Nephron (organoid): ENCODE data around the gene ZNF550.

Experiments used
- H3K27ac Mint-ChIP-seq, 3 experiments: 2 replicates each; pipeline ENCODE4 v1.8.0; 2020; ENCODE audit warnings: mixed read lengths in 3 of 3, mild to moderate bottlenecking in 2 of 3, moderate library complexity in 1 of 3
- H3K27me3 Mint-ChIP-seq: 2 replicates; pipeline ENCODE4 v1.8.0; 2021; ENCODE audit warnings: low read depth, mild to moderate bottlenecking, moderate library complexity, mixed read lengths
- H3K36me3 Mint-ChIP-seq: 2 replicates; pipeline ENCODE4 v1.8.0; 2020; ENCODE audit warnings: low read depth, mixed read lengths
- H3K4me1 Mint-ChIP-seq: 2 replicates; pipeline ENCODE4 v1.8.0; 2020; ENCODE audit warnings: mixed read lengths
- H3K4me3 Mint-ChIP-seq, 3 experiments: 2 replicates each; pipeline ENCODE4 v1.8.0; 2020; ENCODE audit warnings: mild to moderate bottlenecking in 3 of 3, mixed read lengths in 3 of 3, moderate library complexity in 2 of 3
- H3K9me3 Mint-ChIP-seq: 2 replicates; pipeline ENCODE4 v1.8.0; 2020; ENCODE audit warnings: mixed read lengths
- CTCF ChIP-seq, 3 experiments: fragments of 200-600 bp; sonication (generic); IDR thresholded peaks; one replicate each; pipeline ENCODE4 v1.5.0; 2021; ENCODE audit warnings: antibody characterized with exemption in 3 of 3; ENCODE audit not compliant: unreplicated experiment in 3 of 3

Gene ZNF550

GRCh38 chr19:57559404-57560025, at the start of gene ZNF550:
Gene ZNF550 (minus strand): TSS chr19:57559863. CDS start chr19:57559682, 181 bp downstream.
- Mint-ChIP-seq H3K27ac (peak within 1 kb of the TSS; percentile 78 to 92 (median 89)), H3K9me3 (peaks cover 66% of the 10 kb centered on the region), H3K27me3 (no peaks in the 10 kb centered on the region), H3K4me3 (peak within 1 kb of the TSS; percentile 96 to 100 (median 99)), H3K36me3 (peaks cover 59% of the 10 kb centered on the region), H3K4me1 (peaks cover 21% of the 10 kb centered on the region)
- TF ChIP-seq CTCF (IDR thresholded peaks at IDR 0.05; ENCODE audit: unreplicated experiment in 3 of 3): no peak

- H3K27me3 Mint-ChIP-seq: no peaks in the 10 kb centered on the region
- peaks cover 77% of the 10 kb centered on the region for H3K9me3 Mint-ChIP-seq
- H3K4me3 Mint-ChIP-seq: no peak overlapping the region
- peaks cover 88% of the 10 kb centered on the region for H3K36me3 Mint-ChIP-seq
- TF ChIP-seq CTCF (IDR thresholded peaks at IDR 0.05; ENCODE audit: unreplicated experiment in 3 of 3): no peak
- no peaks in the 10 kb centered on the region for H3K4me1 Mint-ChIP-seq
- no peak overlapping the region for H3K27ac Mint-ChIP-seq
These were observed 47.3 kb upstream of the ZNF550 start for GRCh38 chr19:57606931-57607330.

- Mint-ChIP-seq H3K27me3 (no peaks in the 10 kb centered on the region), H3K4me1 (peaks cover 5% of the 10 kb centered on the region), H3K9me3 (peaks cover 64% of the 10 kb centered on the region), H3K27ac (peak within 1 kb of the TSS; percentile 47 to 68 (median 56)), H3K36me3 (peaks cover 58% of the 10 kb centered on the region), H3K4me3 (peak within 1 kb of the TSS; percentile 87 to 94 (median 93))
- no peak for TF ChIP-seq CTCF (IDR thresholded peaks at IDR 0.05; ENCODE audit: unreplicated experiment in 3 of 3)
These were observed 40.2 kb upstream of the ZNF550 start, which contains the start of gene ZNF530 for GRCh38 chr19:57599761-57600383. Gene ZNF530 (plus strand): TSS chr19:57599885. CDS start chr19:57604346, 4,461 bp downstream.

GRCh38 chr19:57599377-57599760, 39.7 kb upstream of the ZNF550 start:
- Mint-ChIP-seq H3K36me3 (peaks cover 56% of the 10 kb centered on the region), H3K4me1 (peaks cover 5% of the 10 kb centered on the region), H3K27ac (peak overlapping the region; percentile 47 to 68 (median 56)), H3K27me3 (no peaks in the 10 kb centered on the region), H3K4me3 (peak overlapping the region; percentile 87 to 94 (median 93)), H3K9me3 (peaks cover 62% of the 10 kb centered on the region)
- no peak for TF ChIP-seq CTCF (IDR thresholded peaks at IDR 0.05; ENCODE audit: unreplicated experiment in 3 of 3)

- H3K36me3 Mint-ChIP-seq: peaks cover 90% of the 10 kb centered on the region
- H3K4me3 Mint-ChIP-seq: no peak overlapping the region
- H3K4me1 Mint-ChIP-seq: peaks cover 13% of the 10 kb centered on the region
- peaks cover 80% of the 10 kb centered on the region for H3K9me3 Mint-ChIP-seq
- TF ChIP-seq CTCF (IDR thresholded peaks at IDR 0.05; ENCODE audit: unreplicated experiment in 3 of 3): no peak
- no peak overlapping the region for H3K27ac Mint-ChIP-seq
- peaks cover 4% of the 10 kb centered on the region for H3K27me3 Mint-ChIP-seq
These were observed 27.9 kb upstream of the ZNF550 start for GRCh38 chr19:57587529-57587928.
